Activated CD8-positive, alpha-beta memory T cell treated with anti-CD3 and anti-CD28 coated beads, Interleukin-2, amount 10 ng/mL, durations not matched to agents 7 days and 5 days (primary cell): ENCODE measurements around the gene CNTROB. TPM values are rescaled to one million over a fixed set of nuclear protein-coding genes. Genes with fewer than 3 reads are reported as not detected.

Experiments
- ATAC-seq: fragments of 150-1000 bp; cut with Tn5 transposase; one replicate; pipeline ENCODE4 v1.10.0; 2021; ENCODE audit warnings: moderate library complexity
- CTCF ChIA-PET: fragments of 350-600 bp; sonication (Branson Sonifier 250); formaldehyde crosslinking; loops from one replicate; lab custom pipeline; 2021; ENCODE audit warnings: antibody characterized with exemption; lab: Charles Lee
- DNase-seq: peaks from one replicate; pipeline ENCODE4 v3.0.0-alpha.2; 2020
- H3K27ac Mint-ChIP-seq: one replicate; pipeline ENCODE4 v1.8.0; 2021; ENCODE audit warnings: mild to moderate bottlenecking, mixed read lengths
- H3K27me3 Mint-ChIP-seq: one replicate; pipeline ENCODE4 v1.8.0; 2021; ENCODE audit warnings: mixed read lengths
- H3K36me3 Mint-ChIP-seq: one replicate; pipeline ENCODE4 v1.8.0; 2021; ENCODE audit warnings: mild to moderate bottlenecking, mixed read lengths
- H3K4me1 Mint-ChIP-seq: one replicate; pipeline ENCODE4 v1.8.0; 2021; ENCODE audit warnings: mixed read lengths
- H3K4me3 Mint-ChIP-seq: one replicate; pipeline ENCODE4 v1.8.0; 2021; ENCODE audit warnings: mild to moderate bottlenecking, moderate library complexity, mixed read lengths
- H3K9me3 Mint-ChIP-seq: one replicate; pipeline ENCODE4 v1.8.0; 2022; ENCODE audit warnings: low read depth, mixed read lengths
- total RNA-seq, 2 experiments: library from RNA; stranded (reverse); gene quantifications; one replicate each; pipeline ENCODE4 v1.2.3, GENCODE V29; 2021

Gene CNTROB
- total RNA-seq, 2 experiments from 2014 or later = 56.8 to 69.2 TPM

DNA sequence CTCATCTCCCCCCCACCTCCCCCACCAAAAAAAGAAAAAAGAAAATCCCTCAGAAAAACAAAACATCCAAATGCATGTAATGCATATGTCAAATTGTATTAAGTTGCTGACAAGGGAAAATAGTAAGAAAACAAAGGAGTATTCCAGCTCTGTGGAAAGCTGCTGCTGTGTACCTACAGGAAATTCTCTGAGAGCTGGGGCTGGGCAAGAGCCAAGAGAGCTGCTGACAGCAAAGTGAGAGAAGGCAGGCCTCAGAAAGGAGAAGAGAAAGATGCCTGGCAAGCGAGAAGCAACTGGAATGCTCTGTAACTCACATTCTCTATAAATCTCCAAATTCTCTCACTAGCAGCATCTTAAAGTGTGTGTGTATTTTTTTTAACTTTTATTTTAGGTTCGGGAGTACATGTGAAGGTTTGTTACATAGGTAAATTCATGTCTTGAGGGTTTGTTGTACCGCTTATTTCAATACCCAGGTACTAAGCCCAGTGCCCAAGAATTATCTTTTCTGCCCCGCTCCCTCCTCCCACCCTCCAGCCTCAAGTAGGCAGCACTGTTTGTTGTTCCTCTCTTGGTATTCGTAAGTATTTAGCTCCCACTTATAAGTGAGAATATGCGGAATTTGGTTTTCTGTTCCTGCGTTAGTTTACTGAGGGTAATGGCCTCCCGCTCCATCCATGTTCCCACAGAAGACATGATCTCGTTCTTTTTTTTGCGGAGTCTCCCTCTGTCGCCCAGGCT, 24.4 kb downstream of the CNTROB start:
- CTCF ChIA-PET = interaction anchor here (0.5 to 1.3 kb wide), 4 partner anchors 24 to 213 kb away, joined by 3 to 5 read pairs (median 4); partner anchors contain the start of gene NAA38
- H3K4me3 Mint-ChIP-seq = no peak overlapping the region

DNA sequence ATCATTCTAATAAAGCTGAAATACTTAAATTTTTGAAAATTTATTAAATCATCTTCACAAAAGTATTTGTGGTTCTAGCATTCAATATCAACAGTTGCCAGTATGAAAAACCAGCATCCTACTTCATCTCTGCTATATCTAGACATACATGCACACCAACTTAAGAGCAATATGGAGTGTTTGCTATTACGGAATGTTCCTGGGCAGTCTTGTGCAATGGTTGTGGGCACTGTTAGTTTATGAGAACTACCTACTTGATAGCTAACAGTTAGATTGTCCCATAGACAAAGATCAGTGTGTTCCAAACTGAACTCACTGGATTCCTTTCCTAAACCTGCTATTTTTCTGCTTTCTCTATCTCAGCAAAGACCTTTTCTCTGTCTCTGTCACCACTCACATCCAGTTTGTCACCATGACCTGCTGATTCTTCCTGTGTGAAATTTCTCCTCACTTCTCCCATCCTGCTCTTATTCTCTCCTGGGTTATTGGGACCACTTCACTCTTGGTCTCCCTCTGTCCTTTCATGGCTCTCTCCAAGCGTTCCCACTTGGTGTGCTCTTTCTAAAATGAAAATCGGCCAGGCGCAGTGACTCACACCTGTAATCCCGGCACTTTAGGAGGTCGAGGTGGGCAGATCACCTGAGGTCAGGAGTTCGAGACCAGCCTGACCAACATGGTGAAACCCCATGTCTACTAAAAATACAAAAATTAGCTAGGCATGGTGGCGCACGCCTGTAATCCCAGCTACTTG, 27.7 kb downstream of the CNTROB start:
- H3K4me1 Mint-ChIP-seq = peaks cover 4% of the 10 kb centered on the region
- ATAC-seq (no peak), DNase-seq (no peak)
- H3K27me3 Mint-ChIP-seq = peaks cover 25% of the 10 kb centered on the region
- no peak overlapping the region for H3K27ac Mint-ChIP-seq
- CTCF ChIA-PET = interaction anchor here (1.7 kb wide), 1 partner anchor 30 kb away, joined by 4 read pairs; no protein-coding TSS in a partner anchor
- no peaks in the 10 kb centered on the region for H3K36me3 Mint-ChIP-seq
- no peak overlapping the region for H3K4me3 Mint-ChIP-seq
- no peaks in the 10 kb centered on the region for H3K9me3 Mint-ChIP-seq

More for the DNA sequence above, 24.4 kb downstream of the CNTROB start:
- ATAC-seq (no peak), DNase-seq (no peak)
- H3K36me3 Mint-ChIP-seq = no peaks in the 10 kb centered on the region
- H3K27me3 Mint-ChIP-seq = peaks cover 18% of the 10 kb centered on the region
- H3K27ac Mint-ChIP-seq = no peak overlapping the region
- no peaks in the 10 kb centered on the region for H3K9me3 Mint-ChIP-seq
- peaks cover 26% of the 10 kb centered on the region for H3K4me1 Mint-ChIP-seq

- no peaks in the 10 kb centered on the region for H3K9me3 Mint-ChIP-seq
- no peak overlapping the region for H3K27ac Mint-ChIP-seq
- H3K4me1 Mint-ChIP-seq = no peaks in the 10 kb centered on the region
- DNase-seq = no peak
- peaks cover 25% of the 10 kb centered on the region for H3K27me3 Mint-ChIP-seq
- CTCF ChIA-PET = interaction anchor here (0.7 kb wide), 1 partner anchor 149 kb away, joined by 3 read pairs; no protein-coding TSS in a partner anchor
- no peak for ATAC-seq
- H3K36me3 Mint-ChIP-seq = no peaks in the 10 kb centered on the region
- H3K4me3 Mint-ChIP-seq = no peak overlapping the region
Observed at GRCh38 chr17:7961421-7961820, 29.4 kb downstream of the CNTROB start.

GRCh38 chr17:7967751-7968150, 35.7 kb downstream of the CNTROB start:
- CTCF ChIA-PET = no interaction called here
- peaks cover 2% of the 10 kb centered on the region for H3K4me1 Mint-ChIP-seq
- no peak overlapping the region for H3K27ac Mint-ChIP-seq
- DNase-seq = no peak
- no peaks in the 10 kb centered on the region for H3K9me3 Mint-ChIP-seq
- H3K36me3 Mint-ChIP-seq = no peaks in the 10 kb centered on the region
- H3K4me3 Mint-ChIP-seq = no peak overlapping the region
- ATAC-seq = no peak
- H3K27me3 Mint-ChIP-seq = peaks cover 19% of the 10 kb centered on the region

DNA sequence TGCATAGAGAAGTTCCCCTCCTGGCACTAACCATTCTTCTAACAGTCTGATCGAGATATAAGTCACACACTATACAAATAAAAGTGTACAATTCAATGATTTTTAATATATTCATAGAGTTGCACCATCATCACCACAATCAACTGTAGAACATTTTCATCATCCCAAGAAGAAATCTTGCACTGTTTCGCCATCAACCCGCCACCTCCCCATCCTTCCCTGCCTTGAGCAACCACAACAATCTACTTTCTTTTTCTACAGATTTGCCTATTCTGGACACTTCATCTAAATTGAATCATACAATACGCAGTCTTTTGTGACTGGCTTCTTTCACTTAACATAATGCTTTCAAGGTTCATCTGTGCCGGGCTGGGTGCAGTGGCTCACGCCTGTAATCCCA, 37.4 kb downstream of the CNTROB start:
- Mint-ChIP-seq H3K36me3 (peaks cover under 1% of the 10 kb centered on the region), H3K27me3 (peaks cover 24% of the 10 kb centered on the region), H3K27ac (no peak overlapping the region), H3K4me3 (no peak overlapping the region), H3K4me1 (peaks cover 2% of the 10 kb centered on the region), H3K9me3 (peaks cover 3% of the 10 kb centered on the region)
- CTCF ChIA-PET = no interaction called here
- DNase-seq = no peak
- ATAC-seq = no peak

DNA sequence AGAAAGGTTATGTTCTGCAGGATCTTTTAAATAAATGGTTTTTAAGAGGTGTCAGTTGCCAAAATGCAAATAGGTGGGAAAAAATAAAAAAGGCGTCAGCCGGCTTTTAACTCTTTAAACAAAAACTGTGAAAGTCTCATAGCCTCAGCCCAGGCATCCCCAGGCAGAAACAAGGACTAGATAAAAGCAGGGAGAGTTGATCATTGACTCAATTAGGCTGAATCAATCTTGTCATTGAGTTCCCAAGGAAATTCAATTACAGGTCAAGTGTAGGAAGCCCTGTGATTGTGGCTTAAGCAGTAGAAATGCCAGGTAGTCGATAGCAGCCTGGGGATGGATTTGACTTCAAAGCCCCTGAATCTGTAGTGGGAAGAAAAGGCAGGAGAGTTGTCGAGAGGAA, 39.6 kb downstream of the CNTROB start:
- DNase-seq (no peak), ATAC-seq (no peak)
- Mint-ChIP-seq H3K36me3 (peaks cover 12% of the 10 kb centered on the region), H3K9me3 (peaks cover 12% of the 10 kb centered on the region), H3K4me3 (no peak overlapping the region), H3K27ac (no peak overlapping the region), H3K27me3 (peaks cover 30% of the 10 kb centered on the region), H3K4me1 (peaks cover 2% of the 10 kb centered on the region)
- CTCF ChIA-PET = interaction anchor here (0.7 to 1.6 kb wide), 7 partner anchors 9 to 59 kb away, joined by 3 to 7 read pairs (median 4); no protein-coding TSS in a partner anchor

DNA sequence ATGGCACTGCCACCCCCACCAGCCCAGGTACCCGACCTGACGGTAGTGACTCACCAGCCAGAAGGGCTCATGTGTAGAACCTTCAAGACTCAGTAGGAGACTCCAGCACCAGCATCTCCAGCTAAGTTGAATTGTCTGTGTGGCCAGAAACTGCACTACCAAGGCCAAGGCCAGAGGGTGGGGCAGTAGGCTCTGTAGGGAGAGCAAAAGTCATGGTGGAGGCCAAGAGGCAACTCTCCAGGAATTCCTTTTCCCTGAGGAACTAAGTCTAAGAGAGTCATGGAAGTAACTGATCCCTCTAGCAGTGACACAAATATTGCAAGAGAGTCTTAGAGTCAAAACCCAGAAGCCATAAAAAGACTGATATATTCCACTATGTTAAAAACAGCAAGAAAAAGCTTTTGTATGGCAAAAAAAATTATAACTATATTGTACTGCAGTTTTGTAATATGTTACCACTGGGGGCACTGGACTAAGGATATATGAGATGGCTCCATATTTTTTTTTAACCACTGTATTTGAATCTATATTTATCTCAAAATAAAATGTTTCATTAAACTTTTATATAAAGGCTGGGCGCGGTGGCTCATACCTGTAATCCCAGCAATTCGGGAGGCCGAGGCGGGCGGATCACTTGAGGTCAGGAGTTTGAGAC, 40.3 kb downstream of the CNTROB start:
- Mint-ChIP-seq H3K27me3 (peaks cover 33% of the 10 kb centered on the region), H3K4me1 (peaks cover 2% of the 10 kb centered on the region), H3K36me3 (peaks cover 16% of the 10 kb centered on the region), H3K9me3 (peaks cover 15% of the 10 kb centered on the region), H3K27ac (no peak overlapping the region), H3K4me3 (no peak overlapping the region)
- DNase-seq (peak; percentile 31), ATAC-seq (no peak)
- CTCF ChIA-PET = interaction anchor here (0.7 to 1.8 kb wide), 4 partner anchors 10 to 107 kb away, joined by 3 to 7 read pairs (median 4); no protein-coding TSS in a partner anchor

GRCh38 chr17:7974638-7975131, 42.7 kb downstream of the CNTROB start:
- peaks cover 18% of the 10 kb centered on the region for H3K36me3 Mint-ChIP-seq

GRCh38 chr17:7977039-7977438, 45.0 kb downstream of the CNTROB start:
- peaks cover 18% of the 10 kb centered on the region for H3K36me3 Mint-ChIP-seq
- CTCF ChIA-PET = interaction anchor here (2.5 kb wide), 1 partner anchor 13 kb away, joined by 6 read pairs; no protein-coding TSS in a partner anchor
- ATAC-seq (no peak), DNase-seq (peak; percentile 18)
- H3K4me3 Mint-ChIP-seq = no peak overlapping the region
- peaks cover 4% of the 10 kb centered on the region for H3K4me1 Mint-ChIP-seq
- peaks cover 18% of the 10 kb centered on the region for H3K9me3 Mint-ChIP-seq
- H3K27me3 Mint-ChIP-seq = peaks cover 32% of the 10 kb centered on the region
- no peak overlapping the region for H3K27ac Mint-ChIP-seq

More at GRCh38 chr17:7974638-7975131, 42.7 kb downstream of the CNTROB start:
- DNase-seq = peak; percentile 3
- no peak for ATAC-seq
- peaks cover 18% of the 10 kb centered on the region for H3K9me3 Mint-ChIP-seq
- peaks cover 4% of the 10 kb centered on the region for H3K4me1 Mint-ChIP-seq
- H3K27me3 Mint-ChIP-seq = peaks cover 34% of the 10 kb centered on the region
- no peak overlapping the region for H3K27ac Mint-ChIP-seq
- CTCF ChIA-PET = interaction anchor here (1.2 to 2.5 kb wide), 3 partner anchors 13 to 152 kb away, joined by 3 to 6 read pairs (median 5); no protein-coding TSS in a partner anchor
- no peak overlapping the region for H3K4me3 Mint-ChIP-seq

DNA sequence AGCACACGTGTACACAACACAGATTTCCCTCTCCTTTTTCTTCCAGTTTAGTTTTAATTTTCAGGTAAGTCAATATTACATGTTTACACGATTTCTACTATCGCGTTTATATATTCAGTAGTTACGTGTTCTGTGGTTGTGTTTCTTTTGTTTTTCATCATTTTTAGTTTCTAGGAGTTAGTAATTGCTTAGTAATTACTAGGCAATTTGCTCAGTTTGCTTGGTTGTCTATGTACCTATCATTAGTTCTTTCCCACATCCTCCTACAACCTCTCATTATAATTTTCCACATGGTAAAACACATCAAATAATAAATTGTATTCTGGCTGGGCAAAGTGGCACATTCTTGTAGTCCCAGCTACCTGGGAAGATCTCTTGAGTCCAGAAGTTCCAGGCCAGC, 45.8 kb downstream of the CNTROB start:
- CTCF ChIA-PET = interaction anchor here (1.1 to 1.3 kb wide), 2 partner anchors 11 to 12 kb away, joined by 3 to 6 read pairs; no protein-coding TSS in a partner anchor
- Mint-ChIP-seq H3K27ac (no peak overlapping the region), H3K4me1 (peaks cover 8% of the 10 kb centered on the region), H3K9me3 (peaks cover 18% of the 10 kb centered on the region), H3K27me3 (peaks cover 37% of the 10 kb centered on the region), H3K4me3 (no peak overlapping the region), H3K36me3 (peaks cover 18% of the 10 kb centered on the region)
- DNase-seq (no peak), ATAC-seq (no peak)

- no peak overlapping the region for H3K4me3 Mint-ChIP-seq
- no peak overlapping the region for H3K27ac Mint-ChIP-seq
- DNase-seq (peak; percentile 23), ATAC-seq (no peak)
- H3K36me3 Mint-ChIP-seq = peaks cover 2% of the 10 kb centered on the region
- CTCF ChIA-PET = interaction anchor here (1.0 to 13.2 kb wide), 7 partner anchors 9 to 238 kb away, joined by 3 to 312 read pairs (median 4); partner anchors contain the start of gene RNF227
- H3K4me1 Mint-ChIP-seq = peaks cover 8% of the 10 kb centered on the region
- H3K9me3 Mint-ChIP-seq = peaks cover 3% of the 10 kb centered on the region
- peaks cover 37% of the 10 kb centered on the region for H3K27me3 Mint-ChIP-seq
Observed at GRCh38 chr17:7982173-7982572, 50.2 kb downstream of the CNTROB start.

DNA sequence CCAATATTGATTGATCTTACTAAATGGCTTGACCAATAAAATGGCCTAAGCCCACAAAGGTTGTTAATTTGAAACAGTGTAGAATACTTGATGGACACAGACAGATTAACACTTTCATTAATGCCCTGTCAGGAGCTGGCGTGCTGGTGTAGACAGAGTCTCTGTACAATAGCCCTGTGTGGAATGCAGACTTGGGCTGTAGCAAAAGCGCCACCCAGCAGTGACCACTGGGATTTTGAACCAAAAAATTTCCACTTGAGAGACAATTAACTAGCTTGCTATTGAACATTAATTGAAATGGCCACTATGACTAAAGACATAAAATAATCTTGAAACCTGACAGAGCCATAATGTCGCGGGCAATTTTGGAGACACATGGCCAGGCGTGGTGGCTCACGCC, 50.7 kb downstream of the CNTROB start:
- CTCF ChIA-PET = interaction anchor here (0.9 to 13.2 kb wide), 10 partner anchors 8 to 239 kb away, joined by 3 to 312 read pairs (median 4); partner anchors contain the start of gene RNF227
- DNase-seq = no peak
- Mint-ChIP-seq H3K4me1 (peaks cover 6% of the 10 kb centered on the region), H3K27me3 (peaks cover 39% of the 10 kb centered on the region), H3K27ac (no peak overlapping the region), H3K9me3 (peaks cover 1% of the 10 kb centered on the region), H3K36me3 (peaks cover 1% of the 10 kb centered on the region), H3K4me3 (no peak overlapping the region)
- no peak for ATAC-seq
